Fibroblast of mammary gland (primary cell): ENCODE measurements around the gene LIN28A.

Experiments
- DNase-seq: peaks from one replicate; pipeline ENCODE4 v3.0.0-alpha.2; 2010; ENCODE audit warnings: low read depth
- H3K4me3 ChIP-seq: 2 replicates; pipeline ENCODE4 v1.5.1; 2011; ENCODE audit warnings: low read depth, mild to moderate bottlenecking, low read length, moderate library complexity; ENCODE audit not compliant: control insufficient read depth
- CTCF ChIP-seq: conservative IDR thresholded peaks from 2 replicates; pipeline ENCODE4 v1.5.1; 2011; ENCODE audit warnings: low read depth, low read length, inconsistent platforms; ENCODE audit not compliant: control insufficient read depth, insufficient read depth

The LIN28A gene

GRCh38 chr1:26471498-26472319, 61.1 kb downstream of the LIN28A start:
- peak overlapping the region; percentile 60 for H3K4me3 ChIP-seq
- peak; percentile 62 for DNase-seq
- no peak for TF ChIP-seq CTCF

GRCh38 chr1:26472320-26472900, 61.8 kb downstream of the LIN28A start, which contains the start of gene HMGN2:
Gene HMGN2, plus strand, starts transcription at chr1:26472440. Its CDS starts 173 bp downstream, at chr1:26472613.
- peak; percentile 80 for DNase-seq
- TF ChIP-seq CTCF, result no peak
- H3K4me3 ChIP-seq, result peak within 1 kb of the TSS; percentile 60

- peak; percentile 89 for DNase-seq
- H3K4me3 ChIP-seq, result peak overlapping the region; percentile 60
- TF ChIP-seq CTCF, result no peak
Measured at GRCh38 chr1:26472901-26473845, 62.6 kb downstream of the LIN28A start.

GRCh38 chr1:26474818-26475217, 64.2 kb downstream of the LIN28A start:
- DNase-seq, result no peak
- TF ChIP-seq CTCF, result no peak
- H3K4me3 ChIP-seq, result no peak overlapping the region

DNA sequence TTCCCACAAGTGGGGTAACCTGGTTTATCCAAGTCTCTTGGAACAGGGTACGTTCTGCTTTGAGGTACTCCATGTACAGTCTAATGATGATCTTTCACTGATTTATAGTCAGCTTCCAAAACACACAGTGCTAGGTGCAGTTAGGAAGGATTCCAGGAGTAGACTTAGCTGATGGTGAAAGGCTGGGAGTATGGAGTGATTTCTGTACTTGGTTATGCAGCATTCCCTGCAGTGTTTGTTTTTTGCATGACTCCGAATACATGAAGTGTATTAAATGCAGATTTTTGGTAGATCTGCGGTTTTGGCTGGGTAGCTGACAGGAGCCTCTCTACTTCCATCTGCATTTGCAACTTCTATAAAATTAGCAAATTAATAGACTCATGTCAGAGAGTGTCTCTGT, 65.4 kb downstream of the LIN28A start:
- no peak overlapping the region for H3K4me3 ChIP-seq
- DNase-seq, result no peak
- no peak for TF ChIP-seq CTCF

- H3K4me3 ChIP-seq, result no peak overlapping the region
- no peak for TF ChIP-seq CTCF
- DNase-seq, result no peak
Measured at GRCh38 chr1:26476958-26477357, 66.3 kb downstream of the LIN28A start.
